ENCODE measurements around the gene C16orf92.

The C16orf92 gene

GRCh38 chr16:30063278-30063892, 40.4 kb downstream of the C16orf92 start:
- DNase-seq, result no peak

DNA sequence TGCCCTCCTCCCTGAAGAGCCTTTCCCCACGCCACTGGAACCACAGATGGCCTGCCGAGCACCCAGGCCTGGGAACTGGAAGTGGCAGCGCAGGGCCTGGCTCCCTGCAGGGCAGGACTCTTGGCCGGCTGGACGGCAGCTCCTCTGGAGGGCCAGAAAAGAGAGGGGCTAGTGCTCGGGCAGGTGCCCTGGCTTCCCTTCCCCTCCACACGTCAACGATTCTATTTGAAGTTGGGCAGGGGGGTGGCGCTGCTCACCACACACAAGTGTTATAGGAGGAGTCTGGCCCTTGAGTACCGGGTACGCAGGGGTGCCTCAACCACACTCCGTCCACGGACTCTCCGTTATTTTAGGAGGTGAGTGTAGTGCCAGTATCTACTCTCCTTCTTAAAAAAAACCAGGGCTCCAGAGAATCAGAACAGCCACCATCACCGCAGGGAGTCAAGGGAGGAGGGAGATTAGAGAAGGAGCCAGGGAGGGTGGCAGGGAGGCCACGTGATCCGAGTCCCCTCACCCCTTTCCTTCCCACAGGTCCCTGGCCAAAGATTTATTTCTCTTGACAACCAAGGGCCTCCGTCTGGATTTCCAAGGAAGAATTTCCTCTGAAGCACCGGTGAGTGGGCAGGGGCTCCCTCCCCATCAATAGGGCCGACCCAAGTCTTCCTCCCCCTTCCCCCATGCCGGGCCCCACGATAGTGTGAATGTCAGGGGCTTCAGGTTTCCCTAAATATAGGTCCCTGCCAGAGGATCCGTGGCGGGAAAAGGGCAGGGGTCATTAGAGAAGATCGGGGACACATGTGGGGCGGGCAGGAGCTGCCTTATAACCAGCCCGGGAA, 41.1 kb downstream of the C16orf92 start:
- peak in 3 of 4 experiments; percentile 33 to 61 (median 46) for DNase-seq

- no peak for DNase-seq
Observed at GRCh38 chr16:30064729-30065101, 41.7 kb downstream of the C16orf92 start.

GRCh38 chr16:30065102-30065942, 42.3 kb downstream of the C16orf92 start, which contains the start of gene ALDOA:
ALDOA (plus strand) TSS chr16:30065760; CDS start chr16:30066898, 1,138 bp downstream.
- DNase-seq, result peak; percentile 82 to 92 (median 86)

GRCh38 chr16:30065943-30066760, 43.2 kb downstream of the C16orf92 start:
- DNase-seq, result no peak

DNA sequence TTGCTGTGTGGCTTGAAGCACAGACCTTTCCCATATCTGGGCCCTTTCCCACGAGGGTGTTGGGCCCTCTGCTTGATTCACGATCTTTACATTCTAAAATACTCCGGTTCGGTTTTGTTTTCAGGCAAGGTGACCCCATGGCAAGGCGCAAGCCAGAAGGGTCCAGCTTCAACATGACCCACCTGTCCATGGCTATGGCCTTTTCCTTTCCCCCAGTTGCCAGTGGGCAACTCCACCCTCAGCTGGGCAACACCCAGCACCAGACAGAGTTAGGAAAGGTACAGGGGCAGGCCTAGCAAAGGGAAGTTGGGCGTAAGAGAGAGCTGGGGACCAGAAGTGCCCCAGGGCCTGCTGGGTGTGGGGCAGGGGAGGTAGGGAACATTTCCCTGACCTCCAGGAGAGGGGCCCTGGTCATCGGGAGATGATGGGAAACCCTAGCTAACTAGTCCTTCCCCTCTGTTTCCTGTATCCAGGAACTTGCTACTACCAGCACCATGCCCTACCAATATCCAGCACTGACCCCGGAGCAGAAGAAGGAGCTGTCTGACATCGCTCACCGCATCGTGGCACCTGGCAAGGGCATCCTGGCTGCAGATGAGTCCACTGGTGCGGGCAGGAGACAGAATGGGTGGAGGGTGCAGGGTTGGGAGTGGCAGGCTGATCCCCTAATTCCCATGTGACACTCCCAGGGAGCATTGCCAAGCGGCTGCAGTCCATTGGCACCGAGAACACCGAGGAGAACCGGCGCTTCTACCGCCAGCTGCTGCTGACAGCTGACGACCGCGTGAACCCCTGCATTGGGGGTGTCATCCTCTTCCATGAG, 44.0 kb downstream of the C16orf92 start:
- DNase-seq, result no peak

DNA sequence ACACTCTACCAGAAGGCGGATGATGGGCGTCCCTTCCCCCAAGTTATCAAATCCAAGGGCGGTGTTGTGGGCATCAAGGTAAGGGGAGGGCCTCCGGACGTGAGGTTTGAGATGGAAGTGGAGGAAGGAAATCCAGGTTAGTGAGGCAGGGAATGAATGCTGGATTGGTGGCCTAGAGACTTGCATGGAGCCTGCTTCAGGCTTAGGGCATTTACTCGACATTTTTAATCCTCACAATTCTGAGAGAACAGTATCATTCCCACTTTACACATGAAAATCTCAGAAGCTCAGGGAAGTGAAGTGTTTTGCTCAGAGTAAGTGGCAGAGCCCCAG, 44.6 kb downstream of the C16orf92 start:
- no peak for DNase-seq

- no peak for DNase-seq
Observed at GRCh38 chr16:30068333-30068732, 45.3 kb downstream of the C16orf92 start.

DNA sequence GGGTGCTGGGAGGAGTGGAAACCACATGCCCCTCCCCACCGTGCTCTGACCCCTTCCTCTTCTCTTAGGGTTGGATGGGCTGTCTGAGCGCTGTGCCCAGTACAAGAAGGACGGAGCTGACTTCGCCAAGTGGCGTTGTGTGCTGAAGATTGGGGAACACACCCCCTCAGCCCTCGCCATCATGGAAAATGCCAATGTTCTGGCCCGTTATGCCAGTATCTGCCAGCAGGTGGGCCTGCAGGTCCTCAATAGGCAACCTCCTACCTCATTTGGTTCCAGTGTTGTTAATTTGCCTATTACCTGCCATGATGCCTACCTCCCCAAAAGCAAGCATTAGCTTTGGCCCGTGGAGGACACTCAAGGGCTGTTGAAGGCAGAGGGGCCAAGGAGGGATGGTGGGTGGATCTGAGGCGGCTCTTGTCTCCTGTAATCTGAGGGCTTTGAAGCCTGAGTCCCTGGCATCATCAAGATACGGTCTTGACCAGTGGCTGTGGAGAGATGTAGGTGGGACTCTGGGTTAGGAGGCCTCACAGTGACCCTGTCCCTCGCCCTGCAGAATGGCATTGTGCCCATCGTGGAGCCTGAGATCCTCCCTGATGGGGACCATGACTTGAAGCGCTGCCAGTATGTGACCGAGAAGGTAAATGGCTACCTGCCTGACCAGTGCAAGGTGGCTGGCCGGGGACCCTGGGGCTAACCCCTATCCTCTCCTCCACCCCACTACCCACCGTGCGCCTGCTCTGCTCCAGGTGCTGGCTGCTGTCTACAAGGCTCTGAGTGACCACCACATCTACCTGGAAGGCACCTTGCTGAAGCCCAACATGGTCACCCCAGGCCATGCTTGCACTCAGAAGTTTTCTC, 46.0 kb downstream of the C16orf92 start:
- DNase-seq, result peak in 3 of 4 experiments; percentile 23 to 46 (median 29)

GRCh38 chr16:30069611-30070462, 46.8 kb downstream of the C16orf92 start:
- no peak for DNase-seq

DNA sequence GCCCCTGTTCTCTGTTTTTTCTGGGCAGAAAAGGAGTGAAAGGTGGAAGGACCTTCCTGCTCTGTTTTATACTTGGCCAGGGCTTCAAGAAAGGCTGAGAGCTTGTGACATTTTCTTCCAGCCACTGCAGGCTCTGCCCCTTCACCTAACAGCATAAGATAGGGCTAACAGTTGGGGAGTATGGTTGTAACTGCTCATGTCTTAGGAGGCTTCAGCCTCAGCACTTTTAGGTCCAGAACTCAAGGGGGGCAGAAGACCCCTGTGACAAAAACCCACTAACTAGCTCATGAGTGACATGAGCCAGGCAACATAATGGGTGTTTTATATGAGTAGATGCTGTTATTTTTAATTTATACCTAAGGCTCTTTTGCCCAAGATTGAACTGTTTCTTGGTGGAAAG, 47.5 kb downstream of the C16orf92 start:
- no peak for DNase-seq
